Hepatocyte (in vitro differentiated cells): ENCODE results near the gene CTH.

Experiments
- EZH2 ChIP-seq: fragments of 200-600 bp; sonication (generic); IDR thresholded peaks from 2 replicates; pipeline ENCODE4 v1.6.1; 2016; ENCODE audit warnings: antibody characterized with exemption, mild to moderate bottlenecking, borderline replicate concordance
- EZH2phosphoT487 ChIP-seq: fragments of 200-600 bp; sonication (generic); IDR thresholded peaks from one replicate; pipeline ENCODE4 v1.6.1; 2018; ENCODE audit warnings: antibody characterized with exemption, mild to moderate bottlenecking, low read depth, moderate library complexity; ENCODE audit not compliant: unreplicated experiment, severe bottlenecking
- TF ChIP-seq, protein P1 (sequence below): fragments of 200-600 bp; sonication (generic); IDR thresholded peaks from 2 replicates; pipeline ENCODE4 v1.5.1; 2016; ENCODE audit warnings: antibody characterized with exemption, mild to moderate bottlenecking; ENCODE audit not compliant: poor library complexity

DNA sequence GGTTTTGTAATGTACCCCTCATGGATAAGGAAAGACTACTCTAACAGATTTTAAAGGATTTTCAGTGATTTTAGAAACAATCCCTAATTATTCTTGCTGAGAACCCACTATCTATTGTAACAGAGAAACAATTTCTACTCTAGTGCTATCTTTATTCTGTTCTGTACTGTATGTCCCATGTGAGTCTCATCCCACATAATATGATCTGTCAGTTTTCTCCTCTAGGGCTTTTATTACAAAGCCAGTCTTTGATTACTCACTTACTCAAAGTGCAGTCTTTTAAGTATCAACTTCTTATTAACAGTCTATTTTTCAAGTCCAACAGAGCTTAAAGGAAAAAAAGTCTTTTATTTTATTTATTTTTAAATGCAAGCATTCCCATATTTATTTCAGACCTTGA is 54.8 kb downstream of the CTH start:
- TF ChIP-seq, protein P1, sequence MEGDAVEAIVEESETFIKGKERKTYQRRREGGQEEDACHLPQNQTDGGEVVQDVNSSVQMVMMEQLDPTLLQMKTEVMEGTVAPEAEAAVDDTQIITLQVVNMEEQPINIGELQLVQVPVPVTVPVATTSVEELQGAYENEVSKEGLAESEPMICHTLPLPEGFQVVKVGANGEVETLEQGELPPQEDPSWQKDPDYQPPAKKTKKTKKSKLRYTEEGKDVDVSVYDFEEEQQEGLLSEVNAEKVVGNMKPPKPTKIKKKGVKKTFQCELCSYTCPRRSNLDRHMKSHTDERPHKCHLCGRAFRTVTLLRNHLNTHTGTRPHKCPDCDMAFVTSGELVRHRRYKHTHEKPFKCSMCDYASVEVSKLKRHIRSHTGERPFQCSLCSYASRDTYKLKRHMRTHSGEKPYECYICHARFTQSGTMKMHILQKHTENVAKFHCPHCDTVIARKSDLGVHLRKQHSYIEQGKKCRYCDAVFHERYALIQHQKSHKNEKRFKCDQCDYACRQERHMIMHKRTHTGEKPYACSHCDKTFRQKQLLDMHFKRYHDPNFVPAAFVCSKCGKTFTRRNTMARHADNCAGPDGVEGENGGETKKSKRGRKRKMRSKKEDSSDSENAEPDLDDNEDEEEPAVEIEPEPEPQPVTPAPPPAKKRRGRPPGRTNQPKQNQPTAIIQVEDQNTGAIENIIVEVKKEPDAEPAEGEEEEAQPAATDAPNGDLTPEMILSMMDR = no peak
- TF ChIP-seq EZH2phosphoT487 = no peak
- no peak for TF ChIP-seq EZH2
